ENCODE results near the gene SUGT1.

- TF ChIP-seq, protein P1, sequence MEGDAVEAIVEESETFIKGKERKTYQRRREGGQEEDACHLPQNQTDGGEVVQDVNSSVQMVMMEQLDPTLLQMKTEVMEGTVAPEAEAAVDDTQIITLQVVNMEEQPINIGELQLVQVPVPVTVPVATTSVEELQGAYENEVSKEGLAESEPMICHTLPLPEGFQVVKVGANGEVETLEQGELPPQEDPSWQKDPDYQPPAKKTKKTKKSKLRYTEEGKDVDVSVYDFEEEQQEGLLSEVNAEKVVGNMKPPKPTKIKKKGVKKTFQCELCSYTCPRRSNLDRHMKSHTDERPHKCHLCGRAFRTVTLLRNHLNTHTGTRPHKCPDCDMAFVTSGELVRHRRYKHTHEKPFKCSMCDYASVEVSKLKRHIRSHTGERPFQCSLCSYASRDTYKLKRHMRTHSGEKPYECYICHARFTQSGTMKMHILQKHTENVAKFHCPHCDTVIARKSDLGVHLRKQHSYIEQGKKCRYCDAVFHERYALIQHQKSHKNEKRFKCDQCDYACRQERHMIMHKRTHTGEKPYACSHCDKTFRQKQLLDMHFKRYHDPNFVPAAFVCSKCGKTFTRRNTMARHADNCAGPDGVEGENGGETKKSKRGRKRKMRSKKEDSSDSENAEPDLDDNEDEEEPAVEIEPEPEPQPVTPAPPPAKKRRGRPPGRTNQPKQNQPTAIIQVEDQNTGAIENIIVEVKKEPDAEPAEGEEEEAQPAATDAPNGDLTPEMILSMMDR (IDR thresholded peaks at IDR 0.05; ENCODE audit: poor library complexity, severe bottlenecking) = no peak
- no peak for TF ChIP-seq REST (IDR thresholded peaks at IDR 0.05; ENCODE audit: borderline replicate concordance)
- TF ChIP-seq RAD21 (conservative IDR thresholded peaks at IDR 0.05) = no peak
- TF ChIP-seq EZH2 (IDR thresholded peaks at IDR 0.05; ENCODE audit: borderline replicate concordance, insufficient read depth, low read length, poor library complexity, severe bottlenecking) = no peak
- TF ChIP-seq MXI1 (conservative IDR thresholded peaks at IDR 0.05; ENCODE audit: poor library complexity, severe bottlenecking) = no peak
- no peak for TF ChIP-seq EP300 (conservative IDR thresholded peaks at IDR 0.05; ENCODE audit: poor library complexity, severe bottlenecking)
- TF ChIP-seq TAF1 (IDR thresholded peaks at IDR 0.05; ENCODE audit: low read depth) = no peak
Observed at GRCh38 chr13:52664272-52664671, 11.6 kb downstream of the SUGT1 start.

Measured in neural cell (in vitro differentiated cells).